Spleen (tissue), 7 donors: ENCODE measurements around the gene TMEM38A.

ENCODE experiments used
- POLR2AphosphoS5 ChIP-seq, 3 donors: sonication (generic); formaldehyde crosslinking; IDR thresholded peaks; one replicate each; pipeline ENCODE4 v1.5.1; 2017; ENCODE audit warnings: antibody characterized with exemption in 3 of 3
- TF ChIP-seq, protein P1 (sequence below), 11 experiments: fragments of 200-600 bp in 7 of 11; fragments of 450-650 bp in 4 of 11; sonication (generic) in 4 of 11; IDR thresholded peaks in 8 of 11; conservative IDR thresholded peaks in 3 of 11; 1 replicate in 7 of 11; 2 replicates in 4 of 11; pipeline versions ENCODE4 v1.4.0 to v1.8.0; 2016 to 2021; ENCODE audit warnings: antibody characterized with exemption in 11 of 11, inconsistent platforms in 4 of 11, mild to moderate bottlenecking in 1 of 11
- donor health status: DM: no; HTN: no; CAD: no; lungs with moderate emphysema.
- donor health status: DM: no; HTN: no; CAD: no.
- donor health status: DM: no; HTN: no; CAD: no.

DNA sequence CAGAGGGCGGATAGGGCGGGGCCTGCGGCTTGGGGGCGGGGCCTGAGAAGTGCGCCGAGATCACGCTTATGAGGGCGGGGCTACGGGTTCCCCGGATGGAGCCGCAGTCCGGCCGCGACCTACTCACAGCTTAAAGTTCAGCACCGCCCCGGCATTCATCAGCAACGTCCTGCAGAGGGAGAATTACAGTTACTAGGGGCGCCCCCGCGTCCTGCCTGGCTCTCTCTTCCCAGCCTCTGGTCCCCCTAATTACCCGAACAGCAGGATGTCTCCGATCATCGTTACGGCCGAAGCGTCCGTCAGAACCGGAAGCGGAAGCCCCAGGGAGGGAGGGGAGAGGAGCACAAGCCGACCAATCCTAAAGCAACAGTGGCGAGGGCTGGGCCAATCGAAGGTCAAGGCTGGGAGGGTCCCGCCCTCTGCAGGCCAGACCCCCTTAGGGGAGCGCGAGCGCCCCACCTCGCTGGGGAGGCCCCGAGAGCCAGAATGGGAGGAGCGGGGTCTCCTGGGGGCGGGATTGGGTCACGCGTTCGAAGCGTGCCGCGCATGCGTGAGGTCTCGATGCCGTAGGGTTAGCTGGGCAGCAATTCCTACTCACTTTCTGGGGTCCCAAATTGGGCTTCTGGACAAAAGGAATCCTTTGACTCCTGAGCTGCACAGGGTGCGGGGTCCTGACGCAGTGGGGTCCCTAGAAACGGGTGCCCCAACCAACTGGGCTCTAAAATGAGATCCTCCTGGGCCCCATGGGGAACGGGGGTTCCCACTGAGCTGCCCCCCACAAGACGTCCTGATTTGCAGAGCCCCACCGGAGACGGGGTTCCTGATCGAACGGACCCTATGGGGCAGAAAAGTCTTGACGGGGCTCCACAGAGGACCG, 869 bp upstream of the TMEM38A start, which contains the start of gene SMIM7:
- peak; percentile 95 to 99 (median 97) for TF ChIP-seq POLR2AphosphoS5 (IDR thresholded peaks at IDR 0.05)
- TF ChIP-seq, protein P1, sequence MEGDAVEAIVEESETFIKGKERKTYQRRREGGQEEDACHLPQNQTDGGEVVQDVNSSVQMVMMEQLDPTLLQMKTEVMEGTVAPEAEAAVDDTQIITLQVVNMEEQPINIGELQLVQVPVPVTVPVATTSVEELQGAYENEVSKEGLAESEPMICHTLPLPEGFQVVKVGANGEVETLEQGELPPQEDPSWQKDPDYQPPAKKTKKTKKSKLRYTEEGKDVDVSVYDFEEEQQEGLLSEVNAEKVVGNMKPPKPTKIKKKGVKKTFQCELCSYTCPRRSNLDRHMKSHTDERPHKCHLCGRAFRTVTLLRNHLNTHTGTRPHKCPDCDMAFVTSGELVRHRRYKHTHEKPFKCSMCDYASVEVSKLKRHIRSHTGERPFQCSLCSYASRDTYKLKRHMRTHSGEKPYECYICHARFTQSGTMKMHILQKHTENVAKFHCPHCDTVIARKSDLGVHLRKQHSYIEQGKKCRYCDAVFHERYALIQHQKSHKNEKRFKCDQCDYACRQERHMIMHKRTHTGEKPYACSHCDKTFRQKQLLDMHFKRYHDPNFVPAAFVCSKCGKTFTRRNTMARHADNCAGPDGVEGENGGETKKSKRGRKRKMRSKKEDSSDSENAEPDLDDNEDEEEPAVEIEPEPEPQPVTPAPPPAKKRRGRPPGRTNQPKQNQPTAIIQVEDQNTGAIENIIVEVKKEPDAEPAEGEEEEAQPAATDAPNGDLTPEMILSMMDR (IDR thresholded peaks at IDR 0.05 in 8 of 11, conservative IDR thresholded peaks at IDR 0.05 in 3 of 11) = peak in 9 of 11 experiments; percentile 6 to 61 (median 36)
